Caki2 (cell line): ENCODE results near the gene PQBP1. TPM values are rescaled to one million over a fixed set of nuclear protein-coding genes. Genes with fewer than 3 reads are reported as not detected.

Experiments
- DNase-seq: peaks from one replicate; pipeline ENCODE4 v3.0.0-alpha.2; 2015; ENCODE audit warnings: low read depth
- in situ Hi-C: cut with HindIII; loops from 2 replicates; pipeline ENCODE4 v1.10.0; 2016; ENCODE audit warnings: low sequenced_read_pairs, low pct_unique_long_range_greater_than_20kb, mixed read lengths
- total RNA-seq: library from RNA; depleted of rRNA; stranded (reverse); fragments of >200 nt; shearing (Covaris generic); gene quantifications from 2 replicates; pipeline ENCODE4 v1.2.3, GENCODE V29; 2014; ENCODE audit warnings: low replicate concordance

PQBP1 gene
- total RNA-seq, 1 experiment from 2014 or later, result 86.5 TPM

GRCh38 chrX:48918301-48918642, 20.5 kb downstream of the PQBP1 start:
- in situ Hi-C loops, result no loop called here
- DNase-seq, result no peak

GRCh38 chrX:48918643-48919340, 21.1 kb downstream of the PQBP1 start, which contains the start of gene PIM2:
PIM2 (minus strand) TSS chrX:48919024; CDS start chrX:48918834, 190 bp downstream.
- DNase-seq, result peak; percentile 89
- in situ Hi-C loops, result no loop called here

GRCh38 chrX:48919360-48919841, 21.7 kb downstream of the PQBP1 start:
- DNase-seq, result no peak
- in situ Hi-C loops, result no loop called here

- DNase-seq, result no peak
- in situ Hi-C loops, result no loop called here
These were observed 22.4 kb downstream of the PQBP1 start for GRCh38 chrX:48919947-48920717.

GRCh38 chrX:48920718-48921104, 23.0 kb downstream of the PQBP1 start:
- in situ Hi-C loops, result no loop called here
- no peak for DNase-seq

GRCh38 chrX:48923771-48924170, 26.0 kb downstream of the PQBP1 start:
- DNase-seq, result no peak
- in situ Hi-C loops, result no loop called here

- in situ Hi-C loops, result no loop called here
- DNase-seq, result no peak
These were observed 26.5 kb downstream of the PQBP1 start for GRCh38 chrX:48924270-48924669.

- DNase-seq, result no peak
- in situ Hi-C loops, result no loop called here
These were observed 29.4 kb downstream of the PQBP1 start for GRCh38 chrX:48927123-48927522.

GRCh38 chrX:48927736-48928382, 30.1 kb downstream of the PQBP1 start:
- DNase-seq, result no peak
- in situ Hi-C loops, result no loop called here

- in situ Hi-C loops, result no loop called here
- no peak for DNase-seq
These were observed 36.0 kb downstream of the PQBP1 start for GRCh38 chrX:48933757-48934156.

- in situ Hi-C loops, result no loop called here
- DNase-seq, result no peak
These were observed 37.0 kb downstream of the PQBP1 start for GRCh38 chrX:48934581-48935300.

- in situ Hi-C loops, result no loop called here
- no peak for DNase-seq
These were observed 37.6 kb downstream of the PQBP1 start for GRCh38 chrX:48935301-48935670.

GRCh38 chrX:48936429-48937053, 38.8 kb downstream of the PQBP1 start:
- in situ Hi-C loops, result no loop called here
- no peak for DNase-seq

- in situ Hi-C loops, result no loop called here
- no peak for DNase-seq
These were observed 39.6 kb downstream of the PQBP1 start for GRCh38 chrX:48937054-48937907.

- in situ Hi-C loops, result no loop called here
- DNase-seq, result no peak
These were observed 41.1 kb downstream of the PQBP1 start for GRCh38 chrX:48938721-48939425.

GRCh38 chrX:48939524-48940228, 41.9 kb downstream of the PQBP1 start:
- in situ Hi-C loops, result no loop called here
- DNase-seq, result no peak
